H1 (cell line): Measurements from ENCODE around the gene AGPAT4. TPM values are rescaled to one million over a fixed set of nuclear protein-coding genes. Genes with fewer than 3 reads are reported as not detected.
A peak's percentile ranks its signal among the peaks of the same experiment; 100 is the strongest.

Source experiments
- polyA plus RNA-seq, 7 experiments: library from polyadenylated mRNA; depleted of rRNA in 3 of 7; stranded (reverse) in 5 of 7; unstranded in 2 of 7; fragments of >200 nt in 5 of 7; fragments of 200-250 nt in 2 of 7; gene quantifications; 1 replicate in 5 of 7; 2 replicates in 1 of 7; 4 replicates in 1 of 7; pipeline versions ENCODE4 v1.2.1 to v1.2.3, GENCODE V29; 2011 to 2013; ENCODE audit warnings: missing spikeins in 2 of 7, mixed read lengths in 2 of 7
- total RNA-seq: library from RNA; stranded (reverse); fragmentation: NEBNext Ultra II Directional; extraction: Animal tissue kit (Norgen Biotek cat#: 25700); gene quantifications from 2 replicates; pipeline ENCODE4 v1.2.1, GENCODE V29; 2021
- TF ChIP-seq, protein P1 (sequence below), 3 experiments: IDR thresholded peaks; 1 replicate in 2 of 3; 2 replicates in 1 of 3; pipeline versions ENCODE4 v1.5.1 to v1.6.1; 2011; ENCODE audit warnings: low read length in 3 of 3, mild to moderate bottlenecking in 3 of 3, inconsistent platforms in 2 of 3, low read depth in 1 of 3, moderate library complexity in 1 of 3; ENCODE audit not compliant: insufficient read depth in 1 of 3; ENCODE audit errors: control extremely low read depth in 1 of 3

The AGPAT4 gene
- total and polyA plus RNA-seq, 2 of the 8 experiments (the other 6 are each of a cell fraction or from before 2014, with no cell fraction given) = 13.5 to 23.8 TPM

DNA sequence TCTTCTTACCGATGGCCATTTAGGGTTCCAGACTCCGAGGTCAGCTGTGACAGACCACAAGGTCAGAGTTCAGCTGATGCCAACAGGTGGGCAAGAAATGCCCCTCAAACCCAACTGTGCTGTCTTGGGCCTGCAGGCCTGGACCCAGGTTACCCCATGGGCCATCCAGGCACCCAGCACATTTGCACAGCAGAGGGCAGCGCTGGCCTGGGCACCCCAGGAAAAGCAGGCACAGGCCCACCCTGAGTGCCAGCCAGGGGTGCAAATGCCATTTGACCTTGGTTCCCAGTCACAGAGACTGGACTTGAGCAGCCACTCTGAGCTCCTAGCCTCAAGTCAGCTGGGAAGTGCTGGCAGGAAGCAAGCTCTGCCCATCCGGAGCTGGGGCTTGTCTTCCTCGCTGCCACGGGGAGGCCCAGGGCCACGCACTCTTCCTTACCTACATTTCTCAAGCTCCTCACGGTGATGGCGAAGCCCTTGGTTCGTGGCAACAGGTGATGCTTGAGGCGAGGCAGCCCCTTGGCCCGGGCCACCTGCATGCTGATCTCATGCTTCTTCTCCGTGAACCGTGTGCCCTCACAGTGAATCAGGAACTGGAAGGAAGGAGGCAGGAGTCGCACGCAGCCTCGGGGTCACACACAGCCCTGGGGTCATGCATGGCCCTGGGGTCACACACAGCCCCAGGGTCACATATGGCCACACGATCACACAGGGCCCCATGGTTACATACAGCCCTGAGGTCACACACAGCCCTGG lies 120.8 kb downstream of the AGPAT4 start (continued):
- TF ChIP-seq, protein P1, sequence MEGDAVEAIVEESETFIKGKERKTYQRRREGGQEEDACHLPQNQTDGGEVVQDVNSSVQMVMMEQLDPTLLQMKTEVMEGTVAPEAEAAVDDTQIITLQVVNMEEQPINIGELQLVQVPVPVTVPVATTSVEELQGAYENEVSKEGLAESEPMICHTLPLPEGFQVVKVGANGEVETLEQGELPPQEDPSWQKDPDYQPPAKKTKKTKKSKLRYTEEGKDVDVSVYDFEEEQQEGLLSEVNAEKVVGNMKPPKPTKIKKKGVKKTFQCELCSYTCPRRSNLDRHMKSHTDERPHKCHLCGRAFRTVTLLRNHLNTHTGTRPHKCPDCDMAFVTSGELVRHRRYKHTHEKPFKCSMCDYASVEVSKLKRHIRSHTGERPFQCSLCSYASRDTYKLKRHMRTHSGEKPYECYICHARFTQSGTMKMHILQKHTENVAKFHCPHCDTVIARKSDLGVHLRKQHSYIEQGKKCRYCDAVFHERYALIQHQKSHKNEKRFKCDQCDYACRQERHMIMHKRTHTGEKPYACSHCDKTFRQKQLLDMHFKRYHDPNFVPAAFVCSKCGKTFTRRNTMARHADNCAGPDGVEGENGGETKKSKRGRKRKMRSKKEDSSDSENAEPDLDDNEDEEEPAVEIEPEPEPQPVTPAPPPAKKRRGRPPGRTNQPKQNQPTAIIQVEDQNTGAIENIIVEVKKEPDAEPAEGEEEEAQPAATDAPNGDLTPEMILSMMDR (IDR thresholded peaks at IDR 0.05; ENCODE audit: control extremely low read depth in 1 of 3, insufficient read depth in 1 of 3, low read depth in 1 of 3, low read length in 3 of 3) = peak; percentile 38 to 51 (median 50); a peak in 3 of 4 replicates
